GM08714 (cell line): ENCODE measurements around the gene BPI.

Experiments used
- H3K4me3 ChIP-seq: fragments of 200-500 bp; sonication (Bioruptor generic); 2 replicates; pipeline ENCODE4 v1.5.1; 2014; ENCODE audit warnings: mild to moderate bottlenecking, low read length, inconsistent platforms
- ZNF274 ChIP-seq: IDR thresholded peaks from 2 replicates; pipeline ENCODE4 v1.6.1; 2012; ENCODE audit warnings: mild to moderate bottlenecking, low read depth, low read length

BPI gene

DNA sequence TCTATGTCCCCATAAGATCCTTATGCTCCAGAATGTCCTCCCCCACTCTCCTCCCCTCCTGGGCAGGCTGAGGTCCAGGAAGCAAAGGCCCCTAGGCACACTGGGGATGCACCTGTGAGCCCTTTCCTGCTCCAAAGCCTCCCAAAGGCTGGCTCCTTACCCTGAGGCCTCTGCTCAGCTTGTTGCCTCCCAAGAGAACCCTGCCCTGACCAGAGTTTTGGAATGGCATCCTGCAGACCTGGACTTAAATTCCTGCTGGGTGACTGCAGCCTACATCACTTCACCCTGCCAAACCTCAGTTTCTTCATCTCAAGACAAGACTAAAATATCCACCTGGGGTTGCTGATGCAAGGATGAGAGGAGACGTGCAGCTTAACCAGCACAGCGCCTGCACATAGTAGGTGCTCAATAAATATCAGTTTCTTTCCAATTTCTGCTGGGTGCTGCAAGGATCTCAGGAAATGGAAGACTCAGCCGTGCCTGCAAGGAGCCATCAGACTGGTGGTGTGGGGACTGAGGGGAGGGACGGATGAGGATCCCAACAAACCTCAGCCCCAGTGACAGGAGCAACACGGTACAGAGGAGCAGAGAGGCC, 40.2 kb downstream of the BPI start:
- TF ChIP-seq ZNF274: no peak
- no peak overlapping the region for H3K4me3 ChIP-seq

DNA sequence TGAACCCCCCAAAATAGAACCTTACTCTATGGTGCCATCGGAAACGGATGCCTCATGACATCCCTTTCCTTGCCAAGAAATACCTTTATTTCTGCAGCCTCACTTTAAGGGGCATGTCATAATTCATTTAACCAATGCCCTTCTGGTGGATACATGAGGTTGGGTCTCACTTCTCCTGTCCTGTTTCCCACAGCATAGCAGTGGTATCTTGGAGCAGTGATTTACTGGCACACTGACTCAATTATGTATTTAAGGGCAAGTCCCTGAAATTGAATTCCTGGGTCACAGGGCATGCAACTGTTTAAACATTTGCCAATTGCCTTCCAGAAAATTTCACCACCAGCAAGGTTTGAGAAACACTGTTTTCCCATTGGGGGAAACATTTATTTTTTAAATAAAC, 41.7 kb downstream of the BPI start:
- no peak for TF ChIP-seq ZNF274
- H3K4me3 ChIP-seq: no peak overlapping the region

DNA sequence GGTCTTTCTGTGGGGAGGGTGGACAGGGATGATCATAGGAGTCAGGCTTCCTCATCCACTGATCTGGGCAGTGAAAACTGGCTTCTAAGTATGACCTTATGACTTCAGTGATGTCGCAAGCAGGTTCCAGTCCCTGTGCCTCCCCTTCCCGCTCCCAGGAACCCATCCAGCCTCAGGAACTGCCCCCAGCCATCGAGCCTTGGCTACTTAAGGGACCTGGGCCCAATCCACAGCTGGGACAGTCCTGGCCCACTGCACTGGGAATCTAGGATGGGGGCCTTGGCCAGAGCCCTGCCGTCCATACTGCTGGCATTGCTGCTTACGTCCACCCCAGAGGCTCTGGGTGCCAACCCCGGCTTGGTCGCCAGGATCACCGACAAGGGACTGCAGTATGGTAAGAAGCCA, 42.3 kb downstream of the BPI start, which contains the start of gene LBP:
Gene LBP, plus strand, starts transcription at position 236 of the 405 bp plus-strand sequence. Its CDS starts 35 bp downstream, at position 271.
- TF ChIP-seq ZNF274: no peak
- H3K4me3 ChIP-seq: no peak within 1 kb of the TSS

DNA sequence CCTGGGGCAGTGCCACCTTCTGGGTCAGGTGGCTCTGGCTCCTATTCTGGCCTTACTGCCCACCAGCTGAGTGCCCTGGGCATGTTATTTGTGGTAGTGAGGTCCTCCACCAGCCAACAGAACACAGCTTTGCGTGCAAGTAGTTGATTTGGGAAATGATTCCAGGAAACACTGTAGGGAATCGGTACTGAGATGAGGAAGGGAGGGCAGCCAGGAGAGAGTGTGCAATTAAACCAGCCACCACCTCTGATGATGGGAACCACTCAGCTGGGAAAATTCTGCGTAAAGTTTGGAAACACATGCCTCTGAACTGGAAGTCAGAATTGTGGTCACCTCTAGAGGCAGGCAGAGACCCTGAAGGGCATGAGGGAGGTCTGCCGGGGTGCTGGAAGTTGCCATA, 42.8 kb downstream of the BPI start:
- no peak overlapping the region for H3K4me3 ChIP-seq
- no peak for TF ChIP-seq ZNF274

DNA sequence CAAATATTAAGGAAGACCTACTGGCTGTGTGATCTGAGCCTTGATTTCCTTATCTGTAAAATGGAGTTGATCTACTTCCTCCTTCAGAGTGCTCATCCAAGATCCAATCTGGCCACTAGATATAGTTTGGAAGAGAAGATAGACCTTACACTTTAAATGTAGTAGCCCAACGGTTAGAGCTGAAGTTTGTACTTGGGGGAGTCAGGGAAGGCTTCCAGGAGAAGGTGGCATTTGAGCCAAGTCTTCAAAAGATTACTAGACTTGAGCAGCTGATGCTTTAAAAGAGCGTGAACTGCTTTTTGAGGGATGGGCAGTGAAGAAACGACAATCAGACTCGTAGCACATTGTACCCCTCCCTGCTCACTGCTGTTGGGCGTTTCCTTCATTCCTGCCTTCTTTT, 45.9 kb downstream of the BPI start:
- TF ChIP-seq ZNF274: no peak
- H3K4me3 ChIP-seq: no peak overlapping the region

DNA sequence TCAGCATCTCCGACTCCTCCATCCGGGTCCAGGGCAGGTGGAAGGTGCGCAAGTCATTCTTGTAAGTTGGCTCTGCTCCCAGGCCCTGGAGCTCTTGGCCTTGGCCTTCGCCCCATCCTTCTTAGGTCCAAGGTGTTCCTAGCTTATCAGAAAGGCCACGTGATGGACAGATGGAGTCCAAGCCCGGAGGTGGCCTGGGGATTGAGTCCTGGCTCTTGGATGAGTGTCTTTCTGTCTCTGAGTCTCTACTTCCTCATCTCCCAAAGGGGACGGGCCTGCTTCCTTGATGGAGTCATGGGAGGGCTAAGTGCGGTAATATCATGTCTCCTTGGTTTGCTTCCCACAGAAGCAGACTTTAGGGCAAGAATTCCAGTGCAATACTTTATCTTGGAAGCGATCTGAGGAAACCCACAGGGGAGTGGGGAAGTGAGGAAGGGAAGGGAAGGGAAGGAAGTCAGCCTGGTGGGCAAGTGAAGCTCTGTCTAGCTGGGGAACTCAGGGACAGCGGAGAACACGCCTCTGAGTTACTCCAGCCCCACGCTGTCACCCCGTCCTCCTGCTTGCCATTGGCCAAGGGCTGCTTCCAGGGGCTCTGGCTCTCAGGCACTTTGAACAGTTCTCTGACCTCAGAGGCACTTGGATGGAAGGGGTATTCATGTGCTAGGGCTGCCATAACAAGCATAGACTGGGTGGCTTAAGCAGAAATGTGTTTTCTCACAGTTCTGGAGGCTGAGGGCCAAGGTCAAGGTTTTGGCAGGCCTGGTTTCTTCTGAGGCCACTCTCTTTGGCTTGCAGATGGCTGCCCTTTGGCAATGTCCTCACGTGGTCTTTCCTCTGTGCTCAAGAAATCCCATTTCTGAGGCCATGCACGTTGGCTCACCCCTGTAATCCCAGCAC, 47.2 kb downstream of the BPI start:
- no peak for TF ChIP-seq ZNF274
- no peak overlapping the region for H3K4me3 ChIP-seq

DNA sequence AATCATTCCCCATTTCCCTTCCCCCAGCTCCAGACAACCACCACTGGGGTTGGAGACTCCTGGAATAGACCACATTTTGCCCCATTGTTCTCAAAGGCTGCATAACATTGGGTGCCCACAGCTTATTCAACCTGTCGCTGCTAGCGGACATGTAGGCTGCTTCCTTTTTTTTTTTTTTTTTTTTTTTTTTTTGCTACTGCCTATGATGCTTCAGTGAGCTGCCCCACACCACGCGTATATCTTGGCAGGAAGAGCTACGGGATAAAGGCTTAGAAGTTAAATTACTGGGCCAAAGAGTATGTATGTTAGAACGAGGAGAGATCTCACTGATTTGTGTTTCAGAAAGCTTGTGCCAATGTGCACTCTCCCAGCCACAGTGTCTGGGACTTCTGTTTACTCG, 49.4 kb downstream of the BPI start:
- TF ChIP-seq ZNF274: no peak
- no peak overlapping the region for H3K4me3 ChIP-seq

DNA sequence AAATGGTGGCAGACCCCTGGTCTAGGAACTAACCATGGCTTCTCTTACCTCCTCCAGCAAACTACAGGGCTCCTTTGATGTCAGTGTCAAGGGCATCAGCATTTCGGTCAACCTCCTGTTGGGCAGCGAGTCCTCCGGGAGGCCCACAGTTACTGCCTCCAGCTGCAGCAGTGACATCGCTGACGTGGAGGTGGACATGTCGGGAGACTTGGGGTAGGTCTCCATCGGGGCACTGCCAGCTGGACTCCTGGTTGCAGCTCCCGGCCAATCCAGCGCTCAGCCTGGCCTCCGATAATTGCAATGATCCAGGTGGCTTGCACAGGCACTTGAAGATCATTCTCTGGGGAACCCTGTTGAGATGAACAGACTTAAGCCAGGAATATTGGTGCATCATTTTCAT, 50.3 kb downstream of the BPI start:
- no peak for TF ChIP-seq ZNF274
- H3K4me3 ChIP-seq: no peak overlapping the region

DNA sequence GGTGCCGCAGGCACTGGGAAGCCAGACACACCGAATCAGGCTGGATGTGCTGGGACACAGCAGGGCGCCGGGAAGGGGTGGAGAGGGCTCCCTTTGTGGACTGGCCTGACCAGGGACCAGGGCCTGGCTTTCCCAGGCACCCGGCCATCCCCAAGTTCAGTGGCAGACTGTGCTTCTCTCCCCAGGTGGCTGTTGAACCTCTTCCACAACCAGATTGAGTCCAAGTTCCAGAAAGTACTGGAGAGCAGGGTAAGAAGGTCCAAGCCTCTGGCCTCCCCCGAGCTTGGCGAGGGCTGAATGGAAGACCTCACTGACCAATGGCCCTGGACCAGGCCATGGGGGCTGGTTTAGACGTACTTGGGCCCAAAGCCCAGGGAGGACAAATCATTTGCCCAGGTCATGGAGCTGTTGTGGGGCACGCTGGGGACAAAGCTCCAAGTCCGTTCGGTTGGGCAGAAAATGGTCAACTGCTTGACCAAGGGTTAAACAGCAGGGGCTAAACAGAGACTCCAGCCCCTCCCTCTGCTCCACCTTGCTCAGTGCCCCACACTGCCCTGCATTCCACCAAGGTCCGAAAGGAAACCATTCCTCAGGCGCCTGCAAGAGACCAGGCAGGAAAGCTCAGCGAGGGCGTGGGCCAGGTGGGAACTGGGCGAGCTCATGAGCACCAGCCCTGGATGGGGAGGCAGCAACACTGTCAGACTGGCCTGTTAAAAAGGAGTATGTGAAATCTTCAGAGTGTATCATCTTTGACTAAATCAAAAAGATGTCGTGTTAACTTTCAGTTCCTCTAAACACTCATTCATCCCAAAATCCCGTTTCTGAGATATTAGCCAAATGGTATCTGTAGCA, 51.4 kb downstream of the BPI start:
- no peak for TF ChIP-seq ZNF274
- H3K4me3 ChIP-seq: no peak overlapping the region

DNA sequence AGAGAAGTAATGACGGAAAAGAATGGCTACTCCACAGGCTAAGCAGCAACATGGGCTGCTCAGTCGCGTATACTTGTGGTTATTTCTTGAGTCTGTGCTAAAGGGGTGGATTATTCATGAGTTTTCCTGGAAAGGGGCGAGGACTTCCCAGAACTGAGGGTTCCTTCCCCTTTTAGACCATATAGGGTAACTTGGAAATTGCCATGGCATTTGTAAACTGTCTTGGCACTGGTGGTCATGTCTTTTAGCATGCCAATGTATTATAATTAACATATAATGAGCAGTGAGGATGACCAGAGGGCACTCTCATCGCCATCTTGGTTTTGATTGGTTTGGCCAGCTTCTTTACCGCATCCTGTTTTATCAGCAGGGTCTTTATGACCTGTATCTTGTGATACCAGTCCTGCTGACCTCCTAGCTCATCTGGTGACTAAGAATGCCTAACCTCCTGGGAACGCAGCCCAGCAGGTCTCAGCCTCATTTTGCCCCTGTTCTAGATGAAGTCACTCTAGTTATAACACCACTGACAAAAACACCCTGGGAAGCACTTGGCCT, 53.8 kb downstream of the BPI start:
- TF ChIP-seq ZNF274: no peak

DNA sequence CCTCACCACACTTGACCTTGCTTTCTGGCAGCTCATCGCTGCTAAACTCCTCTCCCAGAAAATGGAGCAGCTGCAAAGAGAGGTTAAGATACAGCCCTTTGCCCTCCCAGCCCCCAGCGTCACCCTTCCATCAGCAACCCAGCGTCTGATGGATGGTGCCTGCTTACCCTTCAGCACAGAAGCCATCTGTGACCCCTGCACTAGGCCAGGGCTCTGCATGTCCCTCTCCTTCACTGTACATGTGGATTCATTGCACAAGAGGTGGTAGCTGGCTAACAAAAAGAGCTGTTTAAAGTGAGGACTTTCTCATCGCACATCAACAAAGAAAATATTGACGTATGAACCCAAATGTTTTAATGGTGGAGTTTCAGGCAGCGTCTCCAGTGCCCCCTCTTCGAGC, 54.6 kb downstream of the BPI start:
- TF ChIP-seq ZNF274: no peak
- H3K4me3 ChIP-seq: no peak overlapping the region

More for the DNA sequence above, 53.8 kb downstream of the BPI start:
- no peak overlapping the region for H3K4me3 ChIP-seq

DNA sequence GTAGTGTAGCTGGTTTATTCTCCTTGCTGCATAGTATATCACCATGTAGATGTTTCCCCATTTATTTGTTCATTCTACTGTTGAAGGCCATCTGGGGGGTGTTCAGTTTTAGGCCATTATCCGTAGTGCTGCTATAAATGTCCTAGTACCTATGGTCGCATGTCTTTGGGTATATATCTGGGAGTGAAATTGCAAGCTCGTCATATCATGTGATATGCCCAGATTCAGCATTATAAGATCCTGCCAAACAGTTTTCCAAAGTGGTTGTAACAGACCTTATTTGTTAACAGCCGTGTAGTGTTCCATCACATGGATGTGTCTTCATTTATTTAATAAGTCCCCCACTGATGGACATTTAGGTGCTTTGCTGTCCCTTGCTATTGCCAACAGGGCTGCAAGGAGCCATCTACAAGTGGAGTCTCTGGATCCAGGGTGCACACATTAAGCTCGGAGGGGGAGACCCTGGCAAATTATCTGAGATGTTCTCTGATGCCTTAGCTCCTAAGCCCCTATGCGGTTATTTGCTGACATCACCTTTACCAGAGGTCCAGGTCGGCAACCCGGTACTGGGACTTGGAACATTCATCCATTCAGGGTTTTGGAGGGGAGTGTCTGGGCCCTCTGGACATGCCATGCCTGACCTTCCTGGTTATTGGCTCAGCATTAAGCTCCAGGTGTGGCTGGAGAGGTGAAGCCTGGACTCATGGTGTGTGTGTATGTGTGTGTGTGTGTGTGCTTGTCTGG, 59.2 kb downstream of the BPI start:
- TF ChIP-seq ZNF274: no peak
- H3K4me3 ChIP-seq: no peak overlapping the region

DNA sequence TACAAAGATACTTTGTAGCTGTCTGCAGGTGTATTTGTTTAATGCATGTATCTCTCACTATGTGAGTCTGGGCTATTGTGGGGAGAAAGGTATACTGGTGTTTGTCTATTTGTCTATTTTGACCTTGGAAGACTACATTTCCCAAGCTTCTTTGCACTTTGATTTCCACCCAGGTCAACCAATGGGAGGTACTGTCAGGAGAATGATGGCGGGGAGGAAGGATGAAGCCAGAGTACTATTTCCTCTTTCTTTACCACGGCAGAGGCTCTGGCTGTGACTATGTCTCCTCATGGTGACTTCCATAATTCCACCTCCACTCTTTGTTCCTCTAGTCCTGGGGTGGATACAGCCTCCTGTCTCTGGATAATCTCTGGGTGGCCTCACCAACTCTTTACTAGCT, 65.4 kb downstream of the BPI start:
- TF ChIP-seq ZNF274: no peak
- no peak overlapping the region for H3K4me3 ChIP-seq

DNA sequence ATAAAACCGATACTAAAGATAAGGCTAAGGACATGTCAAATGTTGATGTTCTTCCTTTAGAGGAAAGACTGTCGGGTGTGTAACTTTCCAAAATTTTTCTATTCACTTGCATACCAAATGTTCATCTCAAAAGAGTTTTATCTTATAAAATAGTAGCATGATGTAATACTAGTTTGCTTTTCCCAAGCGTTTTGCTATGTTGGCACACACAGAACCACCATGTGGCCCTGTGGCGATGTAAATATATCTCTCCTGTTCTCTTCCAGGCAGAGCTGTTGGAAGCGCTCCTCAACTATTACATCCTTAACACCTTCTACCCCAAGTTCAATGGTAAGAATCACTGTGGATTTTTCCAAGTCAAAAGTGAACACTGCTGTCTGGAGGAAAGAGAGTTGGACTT, 68.8 kb downstream of the BPI start:
- no peak overlapping the region for H3K4me3 ChIP-seq
- TF ChIP-seq ZNF274: no peak
